A549 treated with Mapracorat at 1 μM for 4 hours (cell line): ENCODE data around the gene ZFPM1. TPM values are rescaled to one million over a fixed set of nuclear protein-coding genes. Genes with fewer than 3 reads are reported as not detected.

Experiments used
- total RNA-seq: library from RNA; stranded (reverse); fragments of 200-300 nt; extraction: Qiagen RNA extraction; gene quantifications from 5 replicates; pipeline ENCODE4 v1.2.3, GENCODE V29; 2022

The ZFPM1 gene
- 4.6 to 8.1 TPM (median 6.4 TPM) in 5 replicates for total RNA-seq

GRCh38 chr16:88453217-88453531, at the start of gene ZFPM1:
TSS of gene ZFPM1 (plus strand) at chr16:88453280. CDS start at chr16:88453639, 359 bp downstream.

GRCh38 chr16:88569985-88570690, 117.1 kb downstream of the ZFPM1 start, which contains the start of gene ZC3H18:
TSS of gene ZC3H18 (plus strand) at chr16:88570403. CDS start at chr16:88577124, 6,721 bp downstream.

Other genes starting within 250 kb of the ZFPM1 start
- gene ZNF469, start 70.3 kb upstream of the ZFPM1 start, total RNA-seq: 6.1 to 11.5 TPM (median 9.9 TPM) in 5 replicates
- 45.1 to 52.5 TPM (median 51.5 TPM) in 5 replicates for gene ZC3H18, start 117.1 kb downstream of the ZFPM1 start, total RNA-seq
- gene IL17C, start 185.3 kb downstream of the ZFPM1 start, total RNA-seq: 0.13 TPM in 1 of 5 replicates, not detected in the others
- 229 to 328 TPM (median 298 TPM) in 5 replicates for gene CYBA, start 197.8 kb downstream of the ZFPM1 start, total RNA-seq
- 14.9 to 24.1 TPM (median 23.4 TPM) in 5 replicates for gene MVD, start 209.8 kb downstream of the ZFPM1 start, total RNA-seq
- 0.07 to 0.23 TPM (median 0.16 TPM) in 5 replicates for gene SNAI3, start 233.2 kb downstream of the ZFPM1 start, total RNA-seq